ENCODE results near the gene CUBN.

GRCh38 chr10:16942381-16943078, 187.1 kb downstream of the CUBN start:
- TF ChIP-seq CTCF (IDR thresholded peaks at IDR 0.05 in 2 of 3, conservative IDR thresholded peaks at IDR 0.05 in 1 of 3; ENCODE audit: control insufficient read depth in 2 of 3, extremely low read depth in 1 of 3, insufficient read depth in 1 of 3, low read depth in 3 of 3, low read length in 3 of 3) = no peak
- TF ChIP-seq ATF3 (IDR thresholded peaks at IDR 0.05; ENCODE audit: borderline replicate concordance, extremely low read depth, low read depth, low read length) = no peak
- TF ChIP-seq CREB1 (IDR thresholded peaks at IDR 0.05; ENCODE audit: low read depth) = no peak
- no peak for TF ChIP-seq SPI1 (IDR thresholded peaks at IDR 0.05; ENCODE audit: borderline replicate concordance, insufficient read depth, low read depth, low read length)
- TF ChIP-seq EED (IDR thresholded peaks at IDR 0.05; ENCODE audit: low read depth) = no peak

Data from GM12878 (cell line).